HG02642 (cell line): ENCODE data around the gene ANO10.
"Not testable (repeated sequence)": the region's sequence is repeated elsewhere in the genome, so short reads cannot be mapped to it uniquely, and the experiment has no call there.

Experiments
- ATAC-seq: cut with Tn5 transposase; IDR thresholded peaks from one replicate; pipeline ENCODE4 v1.9.1; 2021; ENCODE audit warnings: mild to moderate bottlenecking; ENCODE audit not compliant: unreplicated experiment, poor library complexity

ANO10 gene

GRCh38 chr3:43484926-43485488 lies 136.8 kb downstream of the ANO10 start:
- ATAC-seq: no peak

GRCh38 chr3:43481375-43481774 lies 140.4 kb downstream of the ANO10 start:
- no peak for ATAC-seq

DNA sequence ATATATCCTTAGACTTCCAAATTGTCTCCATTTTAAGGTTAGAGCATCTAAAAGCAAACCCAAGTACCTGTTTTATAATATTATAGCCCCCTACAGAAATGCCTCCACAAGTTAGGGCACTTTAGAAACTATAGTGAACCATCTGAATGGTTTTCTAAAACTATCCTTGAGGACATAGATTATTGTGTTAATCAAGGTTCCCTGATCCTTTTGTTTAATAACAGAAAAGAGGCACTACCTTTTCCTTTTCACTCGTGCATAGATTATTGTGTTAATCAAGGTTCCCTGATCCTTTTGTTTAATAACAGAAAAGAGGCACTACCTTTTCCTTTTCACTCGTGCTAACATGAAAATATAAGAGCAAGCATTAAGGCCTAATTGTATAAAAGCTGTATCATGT lies 143.0 kb downstream of the ANO10 start:
- not testable (repeated sequence) for ATAC-seq

GRCh38 chr3:43478118-43478785 lies 143.6 kb downstream of the ANO10 start:
- ATAC-seq: no peak

GRCh38 chr3:43477600-43477999 lies 144.2 kb downstream of the ANO10 start:
- ATAC-seq: no peak

GRCh38 chr3:43473737-43474136 lies 148.1 kb downstream of the ANO10 start:
- ATAC-seq: no peak

- ATAC-seq: no peak
Measured at GRCh38 chr3:43473244-43473643, 148.6 kb downstream of the ANO10 start.

GRCh38 chr3:43468133-43468532 lies 153.7 kb downstream of the ANO10 start:
- no peak for ATAC-seq

DNA sequence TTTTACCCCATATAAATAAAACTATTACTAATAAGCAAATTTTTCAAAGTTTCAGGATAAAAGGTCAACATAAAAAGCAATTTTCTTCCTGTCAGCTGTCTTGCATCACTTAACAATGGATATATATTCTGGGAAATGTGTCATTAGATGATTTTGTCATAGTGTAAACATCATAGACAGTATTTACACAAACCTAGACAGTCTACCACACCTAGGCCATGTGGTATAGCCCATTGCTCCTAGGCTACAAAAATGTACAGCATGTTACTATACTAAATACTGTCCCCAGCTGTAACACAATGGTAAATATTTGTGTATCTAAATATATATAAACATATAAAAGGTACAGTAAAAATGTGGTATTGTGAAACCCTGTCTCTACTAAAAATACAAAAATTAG lies 156.7 kb downstream of the ANO10 start:
- ATAC-seq: no peak

- not testable (repeated sequence) for ATAC-seq
Measured at GRCh38 chr3:43462566-43462965, 159.2 kb downstream of the ANO10 start.

DNA sequence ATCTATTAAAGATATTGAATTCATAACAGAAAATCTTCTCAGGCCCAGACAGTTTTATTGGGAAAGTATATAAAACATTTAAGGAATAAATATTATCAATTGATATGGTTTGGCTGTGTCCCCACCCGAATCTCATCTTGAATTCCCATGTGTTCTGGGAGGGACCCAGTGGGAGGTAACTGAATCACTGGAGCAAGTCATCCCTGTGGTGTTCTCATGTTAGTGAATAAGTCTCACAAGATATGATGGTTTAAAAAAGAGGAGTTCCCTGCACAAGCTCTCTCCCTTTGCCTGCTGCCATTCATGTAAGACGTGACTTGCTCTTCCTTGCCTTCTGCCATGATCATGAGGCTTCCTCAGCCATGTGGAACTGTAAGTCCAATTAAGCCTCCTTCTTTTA lies 160.5 kb downstream of the ANO10 start:
- no peak for ATAC-seq

GRCh38 chr3:43457038-43457437 lies 164.8 kb downstream of the ANO10 start:
- ATAC-seq: not testable (repeated sequence)

DNA sequence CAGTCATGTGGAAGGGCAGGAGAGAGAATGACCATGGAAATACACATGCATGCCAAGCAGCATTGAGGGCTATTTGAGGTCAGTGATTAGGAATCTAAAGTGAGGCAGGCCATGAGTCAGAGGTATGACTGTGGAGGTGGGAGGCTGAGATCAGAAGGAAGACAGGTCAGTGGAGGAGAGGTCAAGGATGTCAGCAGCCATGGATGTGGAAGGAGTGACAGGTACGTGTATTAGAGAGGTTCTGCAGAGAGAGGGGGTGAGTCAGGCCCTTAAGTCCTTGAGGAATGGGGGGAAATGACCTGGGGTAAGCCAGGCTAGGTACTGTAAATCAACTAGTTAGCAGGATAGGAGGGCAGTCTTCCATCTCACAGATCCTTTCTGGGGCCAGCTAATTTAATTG lies 166.6 kb downstream of the ANO10 start:
- ATAC-seq: no peak

- no peak for ATAC-seq
Measured at GRCh38 chr3:43453981-43454380, 167.8 kb downstream of the ANO10 start.

DNA sequence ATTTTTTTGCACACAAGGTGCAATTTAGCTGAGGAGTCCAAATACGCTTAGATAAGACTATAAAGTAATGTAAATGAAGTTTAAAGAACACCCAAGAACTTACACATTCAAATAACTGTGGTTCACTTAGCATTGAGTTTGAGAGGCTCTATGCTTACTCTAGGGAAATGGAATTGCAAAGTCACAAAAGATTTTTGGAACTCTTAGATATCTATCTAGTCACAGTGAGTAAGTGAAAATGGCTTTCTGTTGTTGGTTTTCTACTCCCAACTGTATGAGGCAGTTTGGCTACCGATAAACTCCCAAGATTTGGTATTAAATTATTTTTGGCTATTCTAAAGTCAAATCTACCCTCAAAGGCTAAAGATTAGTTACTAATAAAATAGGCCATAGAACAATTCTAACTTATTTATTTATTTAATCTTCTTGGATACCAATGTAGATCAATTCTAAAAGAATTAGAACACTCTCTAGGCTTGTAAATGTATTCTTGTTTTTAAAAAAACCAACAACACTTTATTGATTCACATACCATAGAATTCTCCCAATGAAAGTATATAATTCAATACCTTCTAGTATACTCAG lies 170.0 kb downstream of the ANO10 start:
- ATAC-seq: no peak

- ATAC-seq: no peak
Measured at GRCh38 chr3:43448098-43448497, 173.7 kb downstream of the ANO10 start.

GRCh38 chr3:43445820-43446219 lies 176.0 kb downstream of the ANO10 start:
- no peak for ATAC-seq

DNA sequence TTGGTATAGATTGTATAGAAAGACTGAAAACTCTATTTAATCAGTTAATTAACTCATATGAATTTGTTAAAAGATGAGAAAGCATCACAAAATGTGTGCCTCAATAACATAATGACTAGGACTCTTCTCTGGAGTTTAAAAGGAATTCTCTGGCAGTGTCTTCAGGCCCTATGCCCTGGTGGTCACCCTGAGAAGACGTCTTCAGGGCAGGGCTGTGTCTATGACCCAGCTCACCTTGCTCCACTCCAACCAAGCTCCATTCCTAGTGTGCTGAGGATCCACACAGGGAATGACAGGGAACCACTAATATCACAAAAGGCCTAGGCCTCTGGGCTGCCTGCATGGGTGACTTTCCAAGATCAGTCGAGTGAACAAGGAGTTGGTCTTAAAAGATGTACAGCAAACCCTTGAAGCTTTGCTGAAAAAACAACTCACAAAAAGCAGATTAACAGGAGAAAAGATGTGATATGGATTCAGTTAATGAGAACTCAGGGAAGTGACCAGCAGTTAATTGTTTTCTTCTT lies 178.9 kb downstream of the ANO10 start:
- no peak for ATAC-seq

DNA sequence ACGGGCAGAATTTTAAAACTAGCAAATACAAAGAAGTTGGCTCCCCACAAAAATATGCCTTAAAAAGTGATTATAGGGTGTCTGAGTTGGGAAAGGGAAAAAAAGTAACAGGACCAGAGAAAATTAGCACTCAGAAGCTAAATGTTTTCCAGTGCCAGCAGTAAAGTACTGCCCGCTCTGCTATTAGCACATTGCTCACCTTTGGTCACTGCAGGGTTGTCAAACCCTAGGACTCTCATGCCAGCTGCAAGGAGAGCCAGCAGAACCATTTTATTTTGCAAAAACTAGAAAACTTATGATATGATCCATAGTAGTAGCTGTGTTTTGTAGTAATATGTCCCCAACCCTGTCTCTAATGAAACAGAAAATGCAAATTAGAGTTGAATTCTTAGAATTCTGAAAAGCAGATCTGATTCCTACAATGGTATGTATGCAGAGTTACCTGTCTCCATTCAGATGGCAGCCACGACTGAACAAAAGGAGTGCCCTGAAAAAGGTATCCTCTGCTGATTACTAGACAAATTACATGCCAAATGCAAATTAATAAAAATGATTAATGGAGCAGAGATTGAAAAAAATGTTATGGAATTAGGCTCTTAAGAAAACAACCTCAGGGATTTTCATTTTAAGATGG lies 185.2 kb downstream of the ANO10 start:
- no peak for ATAC-seq

- ATAC-seq: no peak
Measured at GRCh38 chr3:43435706-43436105, 186.1 kb downstream of the ANO10 start.

DNA sequence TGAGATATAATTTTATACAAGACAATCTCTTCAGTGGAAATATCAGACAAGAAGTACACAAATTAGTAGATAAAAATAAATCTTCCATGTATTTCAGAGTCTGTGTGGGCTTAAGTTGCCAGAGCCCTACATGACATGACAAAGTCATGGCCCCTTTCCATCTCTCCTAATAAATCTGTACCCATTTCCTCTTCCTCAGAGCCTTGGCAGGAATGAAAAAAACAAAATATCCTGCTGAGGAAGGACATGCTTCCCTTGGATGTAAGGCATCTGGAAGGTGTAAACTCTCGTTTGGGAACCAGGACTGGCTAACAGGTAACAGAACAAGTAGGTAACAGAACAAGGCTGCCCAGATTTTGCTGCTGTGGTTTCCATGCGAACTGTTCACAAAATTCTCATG lies 187.4 kb downstream of the ANO10 start:
- no peak for ATAC-seq
